KMS-11 (cell line): ENCODE data around the gene C12orf43.

ENCODE experiments used
- H2AFZ ChIP-seq: fragments of 200-600 bp; sonication (generic); 2 replicates; pipeline ENCODE4 v1.6.1; 2016; ENCODE audit warnings: antibody characterized with exemption, mixed run types, low read depth
- H3K27ac ChIP-seq: fragments of 200-600 bp; sonication (generic); 2 replicates; pipeline ENCODE4 v1.6.1; 2016; ENCODE audit warnings: mild to moderate bottlenecking, mixed run types
- H3K27me3 ChIP-seq: fragments of 200-600 bp; sonication (generic); 2 replicates; pipeline ENCODE4 v1.6.1; 2017; ENCODE audit warnings: mild to moderate bottlenecking, low read depth, mixed run types, moderate library complexity; ENCODE audit not compliant: insufficient read depth
- H3K36me3 ChIP-seq: fragments of 200-600 bp; sonication (generic); 2 replicates; pipeline ENCODE4 v1.6.1; 2017; ENCODE audit warnings: mild to moderate bottlenecking, mixed run types; ENCODE audit not compliant: insufficient read depth
- H3K4me1 ChIP-seq: fragments of 200-600 bp; sonication (generic); 2 replicates; pipeline ENCODE4 v1.6.1; 2016; ENCODE audit warnings: mild to moderate bottlenecking, low read depth, mixed run types; ENCODE audit not compliant: poor library complexity, severe bottlenecking
- H3K4me2 ChIP-seq: fragments of 200-600 bp; sonication (generic); 2 replicates; pipeline ENCODE4 v1.7.0; 2016; ENCODE audit warnings: mild to moderate bottlenecking, mixed run types
- H3K4me3 ChIP-seq: fragments of 200-600 bp; sonication (generic); IDR thresholded peaks from 2 replicates; pipeline ENCODE4 v1.6.1; 2017; ENCODE audit warnings: low read depth, low read length, mixed read lengths; ENCODE audit not compliant: insufficient read depth
- H3K79me2 ChIP-seq: fragments of 200-600 bp; sonication (generic); 2 replicates; pipeline ENCODE4 v1.6.1; 2016; ENCODE audit warnings: low read depth, mixed run types; ENCODE audit not compliant: insufficient read depth
- H3K9ac ChIP-seq: fragments of 200-600 bp; sonication (generic); 2 replicates; pipeline ENCODE4 v1.6.1; 2016; ENCODE audit warnings: mild to moderate bottlenecking, mixed run types
- H4K20me1 ChIP-seq: fragments of 200-600 bp; sonication (generic); 2 replicates; pipeline ENCODE4 v1.6.1; 2016; ENCODE audit warnings: mild to moderate bottlenecking, mixed run types; ENCODE audit not compliant: insufficient read depth
- TF ChIP-seq, protein P1 (sequence below): fragments of 200-600 bp; sonication (generic); conservative IDR thresholded peaks from 2 replicates; pipeline ENCODE4 v1.6.1; 2017; ENCODE audit warnings: low read depth, mild to moderate bottlenecking, antibody characterized with exemption, low read length, moderate library complexity, mixed read lengths

C12orf43 gene

DNA sequence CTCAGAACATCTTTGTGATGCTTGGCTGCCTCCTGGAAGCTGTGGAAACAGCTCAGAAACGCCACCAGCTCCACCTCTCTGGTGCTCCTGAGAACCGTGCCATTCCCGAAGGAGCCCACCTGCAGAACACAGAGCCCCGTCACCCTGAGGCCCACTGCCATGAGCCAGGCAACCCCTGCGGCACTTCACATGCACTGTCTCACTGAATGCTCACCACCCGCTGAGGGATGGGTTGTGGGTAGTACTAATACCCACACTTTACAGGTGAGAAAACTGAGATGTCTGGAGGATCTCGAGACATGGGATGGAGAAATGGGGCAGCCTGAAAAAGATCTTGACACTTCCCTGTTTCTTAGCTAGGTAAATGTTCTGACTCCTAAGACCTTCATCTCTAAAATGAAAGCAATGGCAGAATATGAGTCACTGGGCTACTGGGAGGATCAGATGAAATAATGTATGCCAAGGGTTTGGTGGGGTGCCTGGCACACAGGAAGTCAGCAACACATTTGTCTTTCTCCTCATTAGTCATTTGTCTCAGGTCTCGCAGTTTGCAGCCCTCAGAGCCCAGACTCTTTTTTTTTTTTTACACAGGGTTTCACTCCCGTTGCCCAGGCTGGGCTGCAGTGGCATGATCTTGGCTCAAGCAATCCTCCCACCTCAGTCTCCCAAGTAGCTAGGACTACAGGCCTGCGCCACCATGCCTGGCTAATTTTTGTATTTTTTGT lies 17.5 kb upstream of the C12orf43 start:
- H4K20me1 ChIP-seq: no peaks in the 10 kb centered on the region
- H3K4me2 ChIP-seq: no peak overlapping the region
- no peak overlapping the region for H3K9ac ChIP-seq
- no peak overlapping the region for H3K4me3 ChIP-seq
- peaks cover 4% of the 10 kb centered on the region for H3K4me1 ChIP-seq
- no peaks in the 10 kb centered on the region for H3K79me2 ChIP-seq
- TF ChIP-seq, protein P1, sequence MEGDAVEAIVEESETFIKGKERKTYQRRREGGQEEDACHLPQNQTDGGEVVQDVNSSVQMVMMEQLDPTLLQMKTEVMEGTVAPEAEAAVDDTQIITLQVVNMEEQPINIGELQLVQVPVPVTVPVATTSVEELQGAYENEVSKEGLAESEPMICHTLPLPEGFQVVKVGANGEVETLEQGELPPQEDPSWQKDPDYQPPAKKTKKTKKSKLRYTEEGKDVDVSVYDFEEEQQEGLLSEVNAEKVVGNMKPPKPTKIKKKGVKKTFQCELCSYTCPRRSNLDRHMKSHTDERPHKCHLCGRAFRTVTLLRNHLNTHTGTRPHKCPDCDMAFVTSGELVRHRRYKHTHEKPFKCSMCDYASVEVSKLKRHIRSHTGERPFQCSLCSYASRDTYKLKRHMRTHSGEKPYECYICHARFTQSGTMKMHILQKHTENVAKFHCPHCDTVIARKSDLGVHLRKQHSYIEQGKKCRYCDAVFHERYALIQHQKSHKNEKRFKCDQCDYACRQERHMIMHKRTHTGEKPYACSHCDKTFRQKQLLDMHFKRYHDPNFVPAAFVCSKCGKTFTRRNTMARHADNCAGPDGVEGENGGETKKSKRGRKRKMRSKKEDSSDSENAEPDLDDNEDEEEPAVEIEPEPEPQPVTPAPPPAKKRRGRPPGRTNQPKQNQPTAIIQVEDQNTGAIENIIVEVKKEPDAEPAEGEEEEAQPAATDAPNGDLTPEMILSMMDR: no peak
- H3K27me3 ChIP-seq: no peaks in the 10 kb centered on the region
- H3K27ac ChIP-seq: no peak overlapping the region
- H3K36me3 ChIP-seq: no peaks in the 10 kb centered on the region
- no peak overlapping the region for H2AFZ ChIP-seq

DNA sequence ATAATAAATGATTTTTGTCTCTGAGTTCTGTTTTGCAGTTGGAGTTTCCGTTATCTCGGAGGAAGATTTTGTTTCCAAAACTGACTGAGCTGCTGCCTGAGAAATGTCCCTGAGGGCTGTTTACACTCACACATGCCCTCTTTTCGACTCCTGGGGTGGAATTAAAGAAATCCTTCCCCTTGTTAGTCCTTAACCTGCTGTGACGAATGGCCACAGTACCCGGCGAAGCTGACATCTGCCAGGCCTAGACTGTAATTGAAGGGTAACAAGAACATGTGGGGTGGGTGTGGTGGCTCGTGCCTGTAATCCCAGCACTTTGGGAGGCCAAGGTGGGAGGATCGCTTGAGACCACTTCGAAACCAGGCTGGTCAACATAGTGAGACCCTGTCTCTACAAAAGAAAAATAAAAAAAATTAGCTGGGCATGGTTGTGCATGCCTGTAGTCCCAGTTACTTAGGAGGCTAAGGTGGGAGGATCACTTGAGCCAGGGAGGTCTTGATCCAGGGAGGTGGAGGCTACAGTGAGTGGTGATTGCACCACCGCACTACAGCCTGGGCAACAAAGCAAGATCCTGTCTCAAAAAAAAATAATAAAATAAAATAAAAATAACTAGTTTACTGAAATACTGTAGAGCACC lies 14.4 kb upstream of the C12orf43 start:
- Histone ChIP-seq H4K20me1 (no peaks in the 10 kb centered on the region), H3K4me3 (no peak overlapping the region), H3K27ac (no peak overlapping the region), H3K4me1 (no peaks in the 10 kb centered on the region), H3K79me2 (no peaks in the 10 kb centered on the region), H3K36me3 (no peaks in the 10 kb centered on the region), H3K27me3 (no peaks in the 10 kb centered on the region), H2AFZ (no peak overlapping the region), H3K4me2 (no peak overlapping the region), H3K9ac (no peak overlapping the region)
- TF ChIP-seq, protein P1: no peak

DNA sequence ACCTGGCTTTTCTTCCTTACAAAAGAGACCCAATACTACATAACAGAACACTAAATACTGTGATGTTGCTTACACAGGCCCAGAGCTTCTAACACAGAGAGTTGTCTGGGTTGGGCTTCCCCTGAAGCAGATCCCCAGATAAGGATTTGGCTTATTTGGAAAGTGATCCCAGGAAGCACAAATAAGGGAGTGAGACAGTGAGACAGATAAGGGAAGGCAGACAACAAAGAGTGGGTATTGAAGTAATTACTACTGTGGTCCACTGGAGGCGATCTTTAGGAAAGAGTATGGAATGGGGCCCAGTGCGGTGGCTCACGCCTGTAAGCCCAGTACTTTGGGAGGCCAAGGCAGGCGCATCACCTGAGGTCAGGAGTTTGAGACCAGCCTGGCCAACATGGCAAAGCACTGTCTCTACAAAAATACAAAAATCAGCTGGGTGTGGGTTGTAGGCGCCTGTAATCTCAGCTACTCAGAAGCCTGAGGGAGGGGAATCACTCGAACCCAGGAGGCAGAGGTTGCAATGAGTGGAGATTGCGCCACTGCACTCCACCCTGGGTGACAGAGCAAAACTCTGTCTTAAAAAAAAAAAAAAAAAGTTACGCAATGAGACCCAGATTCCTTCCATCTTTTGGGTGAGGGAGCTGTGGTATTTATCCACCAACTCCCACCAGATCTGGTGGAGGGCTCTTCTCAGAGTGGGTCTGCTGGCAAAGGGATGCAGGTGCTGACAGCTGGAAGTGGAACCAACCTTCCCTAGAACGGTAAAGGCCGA lies 10.2 kb upstream of the C12orf43 start:
- H2AFZ ChIP-seq: no peak overlapping the region
- no peaks in the 10 kb centered on the region for H3K79me2 ChIP-seq
- no peak overlapping the region for H3K4me3 ChIP-seq
- H3K4me1 ChIP-seq: no peaks in the 10 kb centered on the region
- H3K9ac ChIP-seq: no peak overlapping the region
- H4K20me1 ChIP-seq: no peaks in the 10 kb centered on the region
- no peak overlapping the region for H3K4me2 ChIP-seq
- no peaks in the 10 kb centered on the region for H3K27me3 ChIP-seq
- H3K27ac ChIP-seq: no peak overlapping the region
- TF ChIP-seq, protein P1: no peak
- no peaks in the 10 kb centered on the region for H3K36me3 ChIP-seq

DNA sequence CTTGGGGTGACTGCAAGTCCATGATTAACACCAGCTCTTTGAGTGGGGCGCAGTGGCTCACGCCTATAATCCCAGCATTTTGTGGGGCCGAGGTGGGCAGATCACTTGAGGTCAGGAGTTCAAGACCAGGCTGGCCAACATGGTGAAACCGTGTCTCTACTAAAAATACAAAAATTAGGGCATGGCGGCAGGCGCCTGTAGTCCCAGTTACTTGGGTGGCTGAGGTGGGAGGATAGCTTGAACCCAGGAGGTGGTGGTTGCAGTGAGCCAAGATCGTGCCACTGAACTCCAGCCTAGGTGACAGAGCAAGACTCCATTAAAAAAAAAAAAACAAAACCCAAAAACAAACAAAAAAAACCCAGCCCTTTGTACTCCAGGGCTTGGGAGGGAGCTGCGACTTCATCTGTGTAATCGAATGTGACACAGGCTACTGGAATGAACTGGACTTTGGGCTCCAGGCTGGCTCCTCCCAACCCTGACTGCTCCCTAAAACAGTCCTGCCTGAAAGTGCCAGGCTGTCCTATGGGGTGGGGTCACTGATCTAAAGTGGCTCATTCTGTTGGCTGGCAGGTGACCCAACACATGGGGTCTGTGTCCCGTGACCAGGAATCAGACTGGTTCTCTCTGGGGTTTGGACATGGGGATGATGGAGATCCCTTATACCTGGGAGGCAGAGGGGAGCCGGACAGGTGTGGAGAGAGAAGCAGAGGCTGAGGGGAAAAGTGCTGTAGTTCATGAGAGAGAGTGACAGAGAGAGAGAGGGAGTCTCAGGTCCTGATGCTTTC lies 9.3 kb upstream of the C12orf43 start:
- Histone ChIP-seq H3K9ac (no peak overlapping the region), H3K36me3 (no peaks in the 10 kb centered on the region), H4K20me1 (no peaks in the 10 kb centered on the region), H3K4me1 (no peaks in the 10 kb centered on the region), H3K4me3 (no peak overlapping the region), H3K4me2 (no peak overlapping the region), H2AFZ (no peak overlapping the region), H3K27ac (no peak overlapping the region), H3K79me2 (no peaks in the 10 kb centered on the region), H3K27me3 (no peaks in the 10 kb centered on the region)
- TF ChIP-seq, protein P1: no peak
